Activated CD4-positive, alpha-beta memory T cell treated with anti-CD3 and anti-CD28 coated beads for 36 hours (primary cell): Measurements from ENCODE around the gene FAM228A. TPM values are rescaled to one million over a fixed set of nuclear protein-coding genes. Genes with fewer than 3 reads are reported as not detected.

ENCODE experiments used
- CTCF ChIA-PET: fragments of 350-600 bp; sonication (Branson Sonifier 250); formaldehyde crosslinking; loops from one replicate; lab custom pipeline; 2021; ENCODE audit warnings: antibody characterized with exemption, inconsistent platforms; lab: Charles Lee
- POLR2A ChIA-PET: fragments of 350-600 bp; sonication (Branson Sonifier 250); formaldehyde crosslinking; loops from one replicate; lab custom pipeline; 2021; ENCODE audit warnings: antibody characterized with exemption; lab: Charles Lee
- DNase-seq: peaks from one replicate; pipeline ENCODE4 v3.0.0-alpha.2; 2020
- H3K27ac Mint-ChIP-seq: one replicate; pipeline ENCODE4 v1.8.0; 2021; ENCODE audit warnings: mixed read lengths
- H3K27me3 Mint-ChIP-seq: one replicate; pipeline ENCODE4 v1.8.0; 2021; ENCODE audit warnings: mixed read lengths
- H3K36me3 Mint-ChIP-seq: one replicate; pipeline ENCODE4 v1.8.0; 2021; ENCODE audit warnings: mixed read lengths
- H3K4me1 Mint-ChIP-seq: one replicate; pipeline ENCODE4 v1.8.0; 2021; ENCODE audit warnings: low read depth, mixed read lengths
- H3K4me3 Mint-ChIP-seq: one replicate; pipeline ENCODE4 v1.8.0; 2021; ENCODE audit warnings: mild to moderate bottlenecking, mixed read lengths
- H3K9me3 Mint-ChIP-seq: one replicate; pipeline ENCODE4 v1.8.0; 2021; ENCODE audit warnings: mixed read lengths
- intact Hi-C: fragments of 100-400 bp; cut with micrococcal nuclease; formaldehyde crosslinking; loops from one replicate; pipeline ENCODE4 v1.15.1; 2023
- total RNA-seq, 2 experiments: library from RNA; stranded (reverse); gene quantifications; one replicate each; pipeline ENCODE4 v1.2.3, GENCODE V29; 2021

Gene FAM228A
- total RNA-seq, 2 experiments from 2014 or later = 0.12 to 0.17 TPM

GRCh38 chr2:24209389-24210105, 34.7 kb downstream of the FAM228A start:
- intact Hi-C loops = no loop called here
- ChIA-PET POLR2A (no interaction called here), CTCF (no interaction called here)
- Mint-ChIP-seq H3K36me3 (peaks cover 48% of the 10 kb centered on the region), H3K27me3 (no peaks in the 10 kb centered on the region), H3K4me1 (no peaks in the 10 kb centered on the region), H3K27ac (no peak overlapping the region), H3K9me3 (no peaks in the 10 kb centered on the region), H3K4me3 (no peak overlapping the region)
- no peak for DNase-seq

GRCh38 chr2:24210106-24210455, 35.2 kb downstream of the FAM228A start:
- intact Hi-C loops = no loop called here
- ChIA-PET POLR2A (no interaction called here), CTCF (no interaction called here)
- Mint-ChIP-seq H3K27ac (no peak overlapping the region), H3K9me3 (no peaks in the 10 kb centered on the region), H3K36me3 (peaks cover 44% of the 10 kb centered on the region), H3K4me1 (peaks cover 4% of the 10 kb centered on the region), H3K4me3 (no peak overlapping the region), H3K27me3 (no peaks in the 10 kb centered on the region)
- no peak for DNase-seq

GRCh38 chr2:24210723-24211122, 35.9 kb downstream of the FAM228A start:
- Mint-ChIP-seq H3K9me3 (no peaks in the 10 kb centered on the region), H3K27me3 (no peaks in the 10 kb centered on the region), H3K36me3 (peaks cover 43% of the 10 kb centered on the region), H3K27ac (no peak overlapping the region), H3K4me3 (no peak overlapping the region), H3K4me1 (peaks cover 9% of the 10 kb centered on the region)
- POLR2A ChIA-PET = no interaction called here
- intact Hi-C loops = no loop called here
- DNase-seq = no peak
- CTCF ChIA-PET = no interaction called here

- Mint-ChIP-seq H3K27me3 (no peaks in the 10 kb centered on the region), H3K4me1 (peaks cover 13% of the 10 kb centered on the region), H3K36me3 (peaks cover 47% of the 10 kb centered on the region), H3K4me3 (no peak overlapping the region), H3K27ac (no peak overlapping the region), H3K9me3 (no peaks in the 10 kb centered on the region)
- POLR2A ChIA-PET = no interaction called here
- DNase-seq = no peak
- intact Hi-C loops = no loop called here
- CTCF ChIA-PET = no interaction called here
Observed at GRCh38 chr2:24211408-24211807, 36.6 kb downstream of the FAM228A start.

GRCh38 chr2:24214880-24215279, 40.0 kb downstream of the FAM228A start:
- peak; percentile 23 for DNase-seq
- CTCF ChIA-PET = no interaction called here
- no peak overlapping the region for H3K27ac Mint-ChIP-seq

GRCh38 chr2:24220554-24221291, 45.9 kb downstream of the FAM228A start:
- DNase-seq = no peak
- peaks cover 12% of the 10 kb centered on the region for H3K36me3 Mint-ChIP-seq
- no peaks in the 10 kb centered on the region for H3K27me3 Mint-ChIP-seq
- CTCF ChIA-PET = interaction anchor here (0.9 to 1.3 kb wide), 2 partner anchors 11 to 190 kb away, joined by 3 read pairs; no protein-coding TSS in a partner anchor
- POLR2A ChIA-PET = no interaction called here
- H3K4me3 Mint-ChIP-seq = no peak overlapping the region
- intact Hi-C loops = no loop called here
- no peak overlapping the region for H3K27ac Mint-ChIP-seq
- H3K4me1 Mint-ChIP-seq = peaks cover 4% of the 10 kb centered on the region
- H3K9me3 Mint-ChIP-seq = no peaks in the 10 kb centered on the region

More at GRCh38 chr2:24214880-24215279, 40.0 kb downstream of the FAM228A start:
- POLR2A ChIA-PET = interaction anchor here (1.2 kb wide), 1 partner anchor 145 kb away, joined by 5 read pairs; the partner anchor contains the start of gene ITSN2
- intact Hi-C loops = no loop called here
- Mint-ChIP-seq H3K36me3 (peaks cover 34% of the 10 kb centered on the region), H3K27me3 (no peaks in the 10 kb centered on the region), H3K4me3 (no peak overlapping the region), H3K9me3 (no peaks in the 10 kb centered on the region), H3K4me1 (peaks cover 13% of the 10 kb centered on the region)

GRCh38 chr2:24221343-24222050, 46.6 kb downstream of the FAM228A start:
- Mint-ChIP-seq H3K4me1 (no peaks in the 10 kb centered on the region), H3K4me3 (no peak overlapping the region), H3K27me3 (no peaks in the 10 kb centered on the region), H3K27ac (no peak overlapping the region), H3K36me3 (peaks cover 5% of the 10 kb centered on the region), H3K9me3 (no peaks in the 10 kb centered on the region)
- ChIA-PET CTCF (interaction anchor here (0.9 to 1.3 kb wide), 2 partner anchors 11 to 189 kb away, joined by 3 read pairs; no protein-coding TSS in a partner anchor), POLR2A (no interaction called here)
- intact Hi-C loops = no loop called here
- DNase-seq = no peak

GRCh38 chr2:24222946-24223345, 48.1 kb downstream of the FAM228A start:
- ChIA-PET CTCF (no interaction called here), POLR2A (no interaction called here)
- Mint-ChIP-seq H3K9me3 (no peaks in the 10 kb centered on the region), H3K27me3 (no peaks in the 10 kb centered on the region), H3K4me3 (no peak overlapping the region), H3K27ac (no peak overlapping the region), H3K36me3 (peaks cover 3% of the 10 kb centered on the region), H3K4me1 (no peaks in the 10 kb centered on the region)
- no peak for DNase-seq
- intact Hi-C loops = no loop called here

GRCh38 chr2:24225499-24226242, 50.8 kb downstream of the FAM228A start:
- H3K4me3 Mint-ChIP-seq = no peak overlapping the region
- no peaks in the 10 kb centered on the region for H3K4me1 Mint-ChIP-seq
- no peaks in the 10 kb centered on the region for H3K9me3 Mint-ChIP-seq
- no peak for DNase-seq
- H3K27me3 Mint-ChIP-seq = no peaks in the 10 kb centered on the region
- H3K36me3 Mint-ChIP-seq = peaks cover under 1% of the 10 kb centered on the region
- ChIA-PET POLR2A (no interaction called here), CTCF (interaction anchor here (0.6 kb wide), 1 partner anchor 360 kb away, joined by 3 read pairs; no protein-coding TSS in a partner anchor)
- intact Hi-C loops = no loop called here
- no peak overlapping the region for H3K27ac Mint-ChIP-seq

GRCh38 chr2:24228470-24228869, 53.6 kb downstream of the FAM228A start:
- Mint-ChIP-seq H3K27ac (no peak overlapping the region), H3K27me3 (no peaks in the 10 kb centered on the region), H3K4me3 (no peak overlapping the region), H3K4me1 (no peaks in the 10 kb centered on the region), H3K9me3 (no peaks in the 10 kb centered on the region), H3K36me3 (no peaks in the 10 kb centered on the region)
- POLR2A ChIA-PET = no interaction called here
- CTCF ChIA-PET = interaction anchor here (0.9 kb wide), 1 partner anchor 17 kb away, joined by 3 read pairs; no protein-coding TSS in a partner anchor
- no peak for DNase-seq
- intact Hi-C loops = loop anchor here (1.0 kb wide), 1 partner anchor 154 kb away; no protein-coding TSS in a partner anchor

GRCh38 chr2:24231461-24231881, 56.6 kb downstream of the FAM228A start:
- Mint-ChIP-seq H3K4me3 (no peak overlapping the region), H3K36me3 (no peaks in the 10 kb centered on the region), H3K27ac (no peak overlapping the region), H3K27me3 (no peaks in the 10 kb centered on the region), H3K4me1 (no peaks in the 10 kb centered on the region), H3K9me3 (no peaks in the 10 kb centered on the region)
- intact Hi-C loops = no loop called here
- no peak for DNase-seq
- POLR2A ChIA-PET = no interaction called here
- CTCF ChIA-PET = interaction anchor here (0.7 to 1.5 kb wide), 2 partner anchors 11 to 147 kb away, joined by 3 read pairs; partner anchors contain the start of gene TP53I3
